GM12878 (cell line): ENCODE measurements around the gene ITGA11. TPM values are rescaled to one million over a fixed set of nuclear protein-coding genes. Genes with fewer than 3 reads are reported as not detected.

Source experiments
- ATAC-seq: fragments of 200-7000 bp; cut with Tn5 transposase; 3 replicates; pipeline ENCODE4 v1.9.1; 2020; ENCODE audit warnings: mild to moderate bottlenecking, moderate library complexity
- BruUV-seq: library from RNA; stranded (reverse); fragments of 400-500 nt; replicated peaks from 2 replicates; lab custom pipeline; 2021; lab: Mats Ljungman, UMichigan
- CTCF ChIA-PET: fragments of 300-600 bp; sonication (Branson Sonifier 250); formaldehyde crosslinking; extraction: SDS; loops from one replicate; lab custom pipeline; 2021; ENCODE audit warnings: inconsistent platforms; lab: Yijun Ruan, JAX
- POLR2A ChIA-PET: fragments of 350-600 bp; formaldehyde crosslinking; extraction: SDS; loops from one replicate; lab custom pipeline; 2021; ENCODE audit warnings: inconsistent platforms; lab: Charles Lee
- RAD21 ChIA-PET: fragments of 300-600 bp; sonication (Branson Sonifier 250); formaldehyde crosslinking; loops from one replicate; lab custom pipeline; 2023; ENCODE audit warnings: antibody characterized with exemption; ENCODE audit not compliant: unreplicated experiment; lab: Charles Lee
- SMC1A ChIA-PET: fragments of 300-600 bp; sonication (Branson Sonifier 250); formaldehyde crosslinking; loops from one replicate; lab custom pipeline; 2023; ENCODE audit not compliant: unreplicated experiment, uncharacterized antibody; lab: Charles Lee
- DNase-seq: peaks from one replicate; pipeline ENCODE4 v3.0.0-alpha.2; 2011; ENCODE audit warnings: low read depth, low spot score
- FAIRE-seq: peaks from 3 replicates; lab custom pipeline; 2011; peaks lifted over from hg19 to GRCh38; lab: Jason Lieb, UNC
- H2AFZ ChIP-seq: 2 replicates; pipeline ENCODE4 v1.6.0; 2011; ENCODE audit warnings: low read depth, low read length, control low read depth; ENCODE audit not compliant: control insufficient read depth
- H3K27ac ChIP-seq: 2 replicates; pipeline ENCODE4 v1.5.1; 2011; ENCODE audit warnings: control low read depth; ENCODE audit not compliant: control insufficient read depth, insufficient read depth
- H3K27me3 ChIP-seq, 2 experiments: replicated peaks in 1 of 2; 2 replicates each; pipeline versions ENCODE4 v1.6.0 to v1.6.1; 2011; ENCODE audit warnings: low read length in 1 of 2; ENCODE audit not compliant: control insufficient read depth in 2 of 2, insufficient read depth in 2 of 2
- H3K36me3 ChIP-seq, 2 experiments: 2 replicates each; pipeline ENCODE4 v1.5.1; 2011; ENCODE audit warnings: low read length in 1 of 2; ENCODE audit not compliant: control insufficient read depth in 2 of 2, insufficient read depth in 2 of 2
- H3K4me1 ChIP-seq: 2 replicates; pipeline ENCODE4 v1.6.1; 2011; ENCODE audit warnings: mild to moderate bottlenecking, low read length, moderate library complexity, mixed read lengths; ENCODE audit not compliant: control insufficient read depth, insufficient read depth
- H3K4me2 ChIP-seq: 2 replicates; pipeline ENCODE4 v1.6.0; 2011; ENCODE audit warnings: control low read depth; ENCODE audit not compliant: control insufficient read depth, insufficient read depth
- H3K4me3 ChIP-seq: fragments of 200-600 bp; sonication (generic); 2 replicates; pipeline ENCODE4 v1.5.1; 2016
- H3K79me2 ChIP-seq: 2 replicates; pipeline ENCODE4 v1.6.0; 2011; ENCODE audit warnings: low read length; ENCODE audit not compliant: control insufficient read depth, insufficient read depth
- H3K9ac ChIP-seq: 2 replicates; pipeline ENCODE4 v1.8.0; 2011; ENCODE audit warnings: low read length, control low read depth, mixed read lengths; ENCODE audit not compliant: control insufficient read depth, insufficient read depth
- H3K9me3 ChIP-seq: replicated peaks from 3 replicates; pipeline ENCODE4 v1.5.1; 2011; ENCODE audit warnings: mild to moderate bottlenecking, low read length; ENCODE audit not compliant: control insufficient read depth, insufficient read depth
- H4K20me1 ChIP-seq: 2 replicates; pipeline ENCODE4 v1.6.0; 2011; ENCODE audit not compliant: control insufficient read depth, insufficient read depth
- ATF7 ChIP-seq: fragments of 450-650 bp; IDR thresholded peaks from 2 replicates; pipeline ENCODE4 v1.6.1; 2016; ENCODE audit warnings: low read depth, mild to moderate bottlenecking
- BCL11A ChIP-seq: IDR thresholded peaks from 2 replicates; pipeline ENCODE4 v1.6.1; 2011; ENCODE audit warnings: low read depth, low read length
- BRCA1 ChIP-seq: IDR thresholded peaks from 2 replicates; pipeline ENCODE4 v1.6.1; 2011; ENCODE audit warnings: low read depth, low read length, improper control_type of control experiment
- CHD1 ChIP-seq: IDR thresholded peaks from 2 replicates; pipeline ENCODE4 v1.6.1; 2012; ENCODE audit warnings: low read depth, low read length, improper control_type of control experiment
- CHD2 ChIP-seq: IDR thresholded peaks from 2 replicates; pipeline ENCODE4 v1.6.1; 2011; ENCODE audit warnings: low read depth, low read length, improper control_type of control experiment, borderline replicate concordance
- CREM ChIP-seq: IDR thresholded peaks from 2 replicates; pipeline ENCODE4 v1.6.1; 2014; ENCODE audit warnings: antibody characterized with exemption, low read depth
- FOXM1 ChIP-seq: IDR thresholded peaks from 2 replicates; pipeline ENCODE4 v1.6.1; 2012; ENCODE audit warnings: low read depth, mild to moderate bottlenecking, inconsistent platforms, low read length, moderate library complexity
- GATAD2B ChIP-seq: fragments of 450-650 bp; conservative IDR thresholded peaks from 2 replicates; pipeline ENCODE4 v1.6.1; 2017; ENCODE audit warnings: low read depth, mild to moderate bottlenecking, moderate library complexity
- MYC ChIP-seq: IDR thresholded peaks from 2 replicates; pipeline ENCODE4 v1.6.1; 2011; ENCODE audit warnings: mild to moderate bottlenecking, low read length, moderate library complexity, inconsistent platforms; ENCODE audit not compliant: insufficient read depth, insufficient replicate concordance, insufficient read length, severe bottlenecking
- NBN ChIP-seq: fragments of 450-650 bp; IDR thresholded peaks from 2 replicates; pipeline ENCODE4 v1.6.1; 2016
- NFYB ChIP-seq: IDR thresholded peaks from 2 replicates; pipeline ENCODE4 v1.6.1; 2011; ENCODE audit warnings: low read depth, mild to moderate bottlenecking, low read length, improper control_type of control experiment, moderate library complexity; ENCODE audit not compliant: insufficient read depth
- RAD21 ChIP-seq: IDR thresholded peaks from 2 replicates; pipeline ENCODE4 v1.6.1; 2011; ENCODE audit warnings: mild to moderate bottlenecking, low read depth, low read length, moderate library complexity; ENCODE audit not compliant: insufficient read depth
- RB1 ChIP-seq: fragments of 450-650 bp; formaldehyde crosslinking; IDR thresholded peaks from 2 replicates; pipeline ENCODE4 v1.6.1; 2017; ENCODE audit warnings: mild to moderate bottlenecking, borderline replicate concordance
- RBBP5 ChIP-seq: fragments of 200-600 bp; sonication (generic); conservative IDR thresholded peaks from 2 replicates; pipeline ENCODE4 v1.6.1; 2016
- SIX5 ChIP-seq: IDR thresholded peaks from 2 replicates; pipeline ENCODE4 v1.6.1; 2011; ENCODE audit warnings: mild to moderate bottlenecking, low read depth, low read length, moderate library complexity; ENCODE audit not compliant: severe bottlenecking
- TARDBP ChIP-seq: IDR thresholded peaks from 2 replicates; pipeline ENCODE4 v1.6.1; 2016; ENCODE audit warnings: borderline replicate concordance
- TCF3 ChIP-seq: IDR thresholded peaks from 2 replicates; pipeline ENCODE4 v1.6.1; 2012; ENCODE audit warnings: low read depth, mild to moderate bottlenecking, low read length, borderline replicate concordance; ENCODE audit not compliant: insufficient read depth
- ZNF274 ChIP-seq: IDR thresholded peaks from one replicate; pipeline ENCODE4 v1.8.0; 2011; ENCODE audit not compliant: insufficient read length, insufficient read depth
- ZNF622 ChIP-seq: fragments of 450-650 bp; IDR thresholded peaks from 2 replicates; pipeline ENCODE4 v1.6.1; 2017; ENCODE audit warnings: mild to moderate bottlenecking, inconsistent platforms
- WGBS: methylation state at CpG from one replicate; pipeline ENCODE4 v1.1.6; 2016; ENCODE audit warnings: low lambda C conversion rate; ENCODE audit not compliant: insufficient replicate concordance, insufficient coverage; ENCODE audit errors: missing lambda C conversion rate; 5-methylcytosine and 5-hydroxymethylcytosine counted together
- in situ Hi-C: fragments of 300-500 bp; cut with MboI; formaldehyde crosslinking; loops from 9 replicates; pipeline ENCODE4 v1.14.3; 2018; ENCODE audit warnings: mixed read lengths
- intact Hi-C: fragments of 100-400 bp; cut with micrococcal nuclease; formaldehyde crosslinking; loops from one replicate; pipeline ENCODE4 v1.14.2; 2022; ENCODE audit not compliant: unreplicated experiment
- polyA plus RNA-seq, 11 experiments: library from polyadenylated mRNA; depleted of rRNA in 4 of 11; unstranded in 6 of 11; stranded (reverse) in 5 of 11; fragments of >200 nt; fragmentation: Nextera tagmentation in 4 of 11; fragmentation: Illumina TruSeq in 1 of 11; extraction: Ambion mirVana in 4 of 11; extraction: Trizol in 1 of 11; gene quantifications; 1 replicate in 1 of 11; 2 replicates in 10 of 11; pipeline versions ENCODE4 v1.2.1 to v1.2.3, GENCODE V29; 2011 to 2016; ENCODE audit warnings: inconsistent platforms in 2 of 11, missing spikeins in 2 of 11, low read depth in 1 of 11
- total RNA-seq, 4 experiments: library from RNA; depleted of rRNA in 3 of 4; stranded (reverse); fragments of >200 nt in 3 of 4; fragmentation: Illumina TruSeq in 1 of 4; extraction: Trizol in 1 of 4; gene quantifications; 2 replicates each; pipeline versions ENCODE4 v1.2.1 to v1.2.3, GENCODE V29; 2013 to 2021
- TF ChIP-seq, protein P1 (sequence below), 3 experiments: IDR thresholded peaks in 2 of 3; conservative IDR thresholded peaks in 1 of 3; 2 replicates each; pipeline ENCODE4 v1.5.1; 2011; ENCODE audit warnings: low read depth in 3 of 3, low read length in 3 of 3, mild to moderate bottlenecking in 3 of 3, control low read depth in 2 of 3, moderate library complexity in 2 of 3, inconsistent platforms in 1 of 3, mixed read lengths in 1 of 3; ENCODE audit not compliant: control insufficient read depth in 2 of 3, insufficient read depth in 1 of 3; ENCODE audit errors: extremely low read depth in 1 of 3
- TF ChIP-seq, protein P2 (sequence below): IDR thresholded peaks from 2 replicates; pipeline ENCODE4 v1.6.1; 2011; ENCODE audit warnings: low read depth, mild to moderate bottlenecking, low read length, moderate library complexity, borderline replicate concordance; ENCODE audit errors: extremely low read depth
- TF ChIP-seq, protein P3 (sequence below): fragments of 450-650 bp; IDR thresholded peaks from 2 replicates; pipeline ENCODE4 v1.6.1; 2016; ENCODE audit warnings: mild to moderate bottlenecking

ITGA11 gene
- total and polyA plus RNA-seq, 10 of the 15 experiments (the other 5 are each of a cell fraction or from before 2014, with no cell fraction given) = under 0.01 to 0.36 (median 0.13) TPM; not detected in 1

DNA sequence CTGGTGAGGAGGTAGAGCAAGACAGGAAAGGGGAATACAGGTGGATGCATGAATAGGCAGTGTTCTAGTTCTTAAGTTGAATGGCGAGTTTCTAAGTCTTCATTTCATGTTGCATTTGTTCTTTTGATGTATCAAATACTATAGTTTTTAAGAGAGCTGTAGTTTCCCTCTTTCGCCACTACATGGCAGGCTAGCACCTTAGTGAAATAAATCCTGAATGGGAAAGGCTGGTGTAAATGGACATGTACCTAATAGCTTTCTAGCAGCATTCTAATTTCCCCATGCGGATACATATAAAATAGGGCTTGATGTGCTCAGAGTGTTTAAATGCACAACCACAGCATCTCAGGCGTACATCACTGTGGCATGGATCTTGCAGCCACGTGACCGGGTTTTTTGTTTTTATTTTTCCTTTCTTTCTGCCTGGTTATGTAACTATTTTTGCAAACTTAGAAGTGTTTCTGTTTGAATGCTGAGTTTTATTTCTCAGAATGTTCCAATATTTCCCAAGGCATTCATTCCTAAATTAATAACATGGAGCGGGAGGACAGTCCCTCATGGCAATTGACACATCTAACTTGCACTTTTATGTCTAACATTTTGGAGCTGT is 178.9 kb downstream of the ITGA11 start:
- peak; percentile 75 for FAIRE-seq
- no peak overlapping the region for H2AFZ ChIP-seq
- TF ChIP-seq FOXM1 (0 out of 2 replicates have a peak, but pooled peaks have one; percentile 30), CREM (no peak), RBBP5 (no peak), GATAD2B (no peak), TARDBP (no peak), MYC (no peak), TCF3 (no peak), CHD1 (no peak), SIX5 (no peak), NFYB (no peak), ZNF274 (no peak), CHD2 (no peak), RAD21 (peak; percentile 93), ATF7 (no peak), RB1 (no peak), ZNF622 (no peak), BRCA1 (no peak), BCL11A (no peak), NBN (no peak)
- TF ChIP-seq, protein P1, sequence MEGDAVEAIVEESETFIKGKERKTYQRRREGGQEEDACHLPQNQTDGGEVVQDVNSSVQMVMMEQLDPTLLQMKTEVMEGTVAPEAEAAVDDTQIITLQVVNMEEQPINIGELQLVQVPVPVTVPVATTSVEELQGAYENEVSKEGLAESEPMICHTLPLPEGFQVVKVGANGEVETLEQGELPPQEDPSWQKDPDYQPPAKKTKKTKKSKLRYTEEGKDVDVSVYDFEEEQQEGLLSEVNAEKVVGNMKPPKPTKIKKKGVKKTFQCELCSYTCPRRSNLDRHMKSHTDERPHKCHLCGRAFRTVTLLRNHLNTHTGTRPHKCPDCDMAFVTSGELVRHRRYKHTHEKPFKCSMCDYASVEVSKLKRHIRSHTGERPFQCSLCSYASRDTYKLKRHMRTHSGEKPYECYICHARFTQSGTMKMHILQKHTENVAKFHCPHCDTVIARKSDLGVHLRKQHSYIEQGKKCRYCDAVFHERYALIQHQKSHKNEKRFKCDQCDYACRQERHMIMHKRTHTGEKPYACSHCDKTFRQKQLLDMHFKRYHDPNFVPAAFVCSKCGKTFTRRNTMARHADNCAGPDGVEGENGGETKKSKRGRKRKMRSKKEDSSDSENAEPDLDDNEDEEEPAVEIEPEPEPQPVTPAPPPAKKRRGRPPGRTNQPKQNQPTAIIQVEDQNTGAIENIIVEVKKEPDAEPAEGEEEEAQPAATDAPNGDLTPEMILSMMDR (IDR thresholded peaks at IDR 0.05 in 2 of 3, conservative IDR thresholded peaks at IDR 0.05 in 1 of 3; ENCODE audit: control insufficient read depth in 2 of 3, extremely low read depth in 1 of 3, insufficient read depth in 1 of 3, low read depth in 3 of 3, low read length in 3 of 3) = peak; percentile 80 to 91 (median 87)
- TF ChIP-seq, protein P2, sequence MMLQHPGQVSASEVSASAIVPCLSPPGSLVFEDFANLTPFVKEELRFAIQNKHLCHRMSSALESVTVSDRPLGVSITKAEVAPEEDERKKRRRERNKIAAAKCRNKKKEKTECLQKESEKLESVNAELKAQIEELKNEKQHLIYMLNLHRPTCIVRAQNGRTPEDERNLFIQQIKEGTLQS = no peak
- TF ChIP-seq, protein P3, sequence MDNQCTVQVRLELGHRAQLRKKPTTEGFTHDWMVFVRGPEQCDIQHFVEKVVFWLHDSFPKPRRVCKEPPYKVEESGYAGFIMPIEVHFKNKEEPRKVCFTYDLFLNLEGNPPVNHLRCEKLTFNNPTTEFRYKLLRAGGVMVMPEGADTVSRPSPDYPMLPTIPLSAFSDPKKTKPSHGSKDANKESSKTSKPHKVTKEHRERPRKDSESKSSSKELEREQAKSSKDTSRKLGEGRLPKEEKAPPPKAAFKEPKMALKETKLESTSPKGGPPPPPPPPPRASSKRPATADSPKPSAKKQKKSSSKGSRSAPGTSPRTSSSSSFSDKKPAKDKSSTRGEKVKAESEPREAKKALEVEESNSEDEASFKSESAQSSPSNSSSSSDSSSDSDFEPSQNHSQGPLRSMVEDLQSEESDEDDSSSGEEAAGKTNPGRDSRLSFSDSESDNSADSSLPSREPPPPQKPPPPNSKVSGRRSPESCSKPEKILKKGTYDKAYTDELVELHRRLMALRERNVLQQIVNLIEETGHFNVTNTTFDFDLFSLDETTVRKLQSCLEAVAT = no peak

More for the DNA sequence above, 178.9 kb downstream of the ITGA11 start:
- Histone ChIP-seq H3K9ac (no peak overlapping the region), H3K4me2 (no peak overlapping the region), H3K4me3 (no peak overlapping the region), H3K9me3 (no peaks in the 10 kb centered on the region), H4K20me1 (no peaks in the 10 kb centered on the region), H3K27ac (no peak overlapping the region), H3K36me3 (no peaks in the 10 kb centered on the region), H3K79me2 (no peaks in the 10 kb centered on the region), H3K4me1 (no peaks in the 10 kb centered on the region), H3K27me3 (no peaks in the 10 kb centered on the region; a peak in 2 of 4 replicates)
- ChIA-PET CTCF (interaction anchor here (0.5 to 7.2 kb wide), 40 partner anchors 9 to 754 kb away, joined by 3 to 114 read pairs (median 5); partner anchors contain the start of genes CLN6 and FEM1B), SMC1A (interaction anchor here (0.7 to 2.1 kb wide), 26 partner anchors 9 to 622 kb away, joined by 3 to 30 read pairs (median 3); no protein-coding TSS in a partner anchor), POLR2A (no interaction called here), RAD21 (interaction anchor here (0.7 to 3.5 kb wide), 18 partner anchors 11 to 671 kb away, joined by 3 to 57 read pairs (median 4); no protein-coding TSS in a partner anchor)
- intact Hi-C loops (loop anchor here (1.0 to 5.0 kb wide), 3 partner anchors 53 to 286 kb away; no protein-coding TSS in a partner anchor), in situ Hi-C loops (loop anchor here (5.0 kb wide), 1 partner anchor 134 kb away; no protein-coding TSS in a partner anchor)
- 34% methylated on average over 7 of the region's 7 CpGs for WGBS
- no TSS peak for BruUV-seq
- DNase-seq (peak; percentile 26), ATAC-seq (peak; percentile 79)
